D721Med (cell line): ENCODE results near the gene BAG5.
"Not testable (repeated sequence)": the region's sequence is repeated elsewhere in the genome, so short reads cannot be mapped to it uniquely, and the experiment has no call there.

Experiments
- DNase-seq: peaks from one replicate; pipeline ENCODE4 v3.0.0; 2011; ENCODE audit warnings: low spot score; ENCODE audit not compliant: insufficient read length
- FAIRE-seq: peaks from 2 replicates; lab custom pipeline; 2011; peaks lifted over from hg19 to GRCh38; lab: Jason Lieb, UNC
- CTCF ChIP-seq: IDR thresholded peaks from 2 replicates; pipeline ENCODE4 v1.5.1; 2012; ENCODE audit warnings: mild to moderate bottlenecking, control low read depth; ENCODE audit not compliant: insufficient read depth; ENCODE audit errors: missing control alignments

BAG5 gene

GRCh38 chr14:103528587-103529382 is 33.7 kb downstream of the BAG5 start, which contains the start of gene TRMT61A:
TSS of gene TRMT61A (plus strand) at chr14:103529196. CDS start at chr14:103529979, 783 bp downstream.
- no peak for TF ChIP-seq CTCF
- FAIRE-seq (no peak), DNase-seq (peak; percentile 100)

- peak; percentile 74 for DNase-seq
- TF ChIP-seq CTCF = no peak
- no peak for FAIRE-seq
These were observed 34.3 kb downstream of the BAG5 start for GRCh38 chr14:103528146-103528586.

DNA sequence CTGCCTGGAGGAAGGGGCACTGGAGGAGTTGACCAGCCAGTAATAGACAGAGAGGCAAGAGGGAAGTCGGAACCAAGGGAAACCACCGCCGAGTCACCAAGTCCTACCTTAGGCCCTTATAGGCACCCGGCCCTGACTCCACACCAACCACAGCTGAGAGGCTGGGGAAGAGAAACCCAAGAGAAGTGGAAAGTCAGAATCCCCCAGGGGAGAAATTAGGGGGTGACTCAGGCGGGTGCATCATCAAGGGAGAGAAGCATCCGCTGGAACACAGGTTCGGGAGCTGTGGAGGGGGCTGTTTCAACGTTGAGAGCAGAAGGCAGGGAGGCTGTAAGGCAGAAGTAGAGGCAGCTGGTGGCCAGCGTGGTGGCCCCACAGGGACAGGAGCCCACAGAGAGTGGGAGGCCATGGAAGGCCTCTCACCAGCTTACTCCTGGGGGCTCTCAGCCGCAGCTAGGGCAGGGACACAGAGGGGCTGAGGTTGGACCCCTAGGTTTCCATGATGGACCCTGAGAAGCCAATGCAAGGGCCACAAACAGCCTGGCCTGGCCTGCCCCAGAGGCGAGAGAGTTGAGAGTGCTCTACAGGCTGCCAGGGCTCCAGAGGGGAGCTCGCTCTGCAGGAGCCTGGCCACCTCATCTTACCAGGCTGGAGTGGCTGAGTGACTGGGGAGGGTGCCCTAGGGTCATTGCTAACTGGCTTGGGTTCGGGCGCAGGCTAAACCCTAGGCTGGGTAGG is 34.9 kb downstream of the BAG5 start:
- no peak for FAIRE-seq
- no peak for TF ChIP-seq CTCF
- DNase-seq = no peak

GRCh38 chr14:103526914-103527248 is 35.6 kb downstream of the BAG5 start:
- DNase-seq = no peak
- TF ChIP-seq CTCF = no peak
- no peak for FAIRE-seq

DNA sequence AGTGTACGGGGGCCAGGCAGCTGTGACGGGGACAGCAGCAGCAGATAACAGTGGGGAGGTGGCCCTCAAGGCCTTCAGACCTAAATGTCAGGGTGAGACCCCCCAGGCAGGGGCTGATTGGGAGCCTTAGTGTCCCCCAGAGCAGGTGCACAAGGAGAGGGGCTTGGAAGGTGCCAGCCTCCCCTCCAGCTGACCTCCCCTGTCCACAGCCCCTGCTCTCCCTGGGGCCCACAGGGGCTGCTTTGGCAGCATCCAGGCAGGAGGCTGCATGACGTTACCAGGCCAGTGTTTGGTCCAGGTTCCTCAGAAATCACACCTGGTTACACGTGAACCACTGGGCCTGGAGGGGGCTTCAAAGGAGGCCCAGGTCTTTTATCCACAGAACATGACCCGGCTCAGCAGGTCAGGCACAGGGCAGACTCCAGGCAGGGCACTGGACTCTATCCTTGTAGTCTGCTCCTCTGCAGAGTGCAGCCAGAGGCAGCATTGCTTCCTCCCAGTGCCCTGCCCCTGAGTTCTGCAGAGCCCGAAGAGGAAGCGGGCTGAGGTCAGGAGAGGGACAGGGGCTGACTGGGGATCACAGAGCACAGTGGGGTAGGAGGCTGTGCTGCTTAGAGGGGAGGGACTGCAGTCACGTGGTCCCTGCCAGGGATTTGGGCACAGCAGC is 36.1 kb downstream of the BAG5 start:
- FAIRE-seq = no peak

DNA sequence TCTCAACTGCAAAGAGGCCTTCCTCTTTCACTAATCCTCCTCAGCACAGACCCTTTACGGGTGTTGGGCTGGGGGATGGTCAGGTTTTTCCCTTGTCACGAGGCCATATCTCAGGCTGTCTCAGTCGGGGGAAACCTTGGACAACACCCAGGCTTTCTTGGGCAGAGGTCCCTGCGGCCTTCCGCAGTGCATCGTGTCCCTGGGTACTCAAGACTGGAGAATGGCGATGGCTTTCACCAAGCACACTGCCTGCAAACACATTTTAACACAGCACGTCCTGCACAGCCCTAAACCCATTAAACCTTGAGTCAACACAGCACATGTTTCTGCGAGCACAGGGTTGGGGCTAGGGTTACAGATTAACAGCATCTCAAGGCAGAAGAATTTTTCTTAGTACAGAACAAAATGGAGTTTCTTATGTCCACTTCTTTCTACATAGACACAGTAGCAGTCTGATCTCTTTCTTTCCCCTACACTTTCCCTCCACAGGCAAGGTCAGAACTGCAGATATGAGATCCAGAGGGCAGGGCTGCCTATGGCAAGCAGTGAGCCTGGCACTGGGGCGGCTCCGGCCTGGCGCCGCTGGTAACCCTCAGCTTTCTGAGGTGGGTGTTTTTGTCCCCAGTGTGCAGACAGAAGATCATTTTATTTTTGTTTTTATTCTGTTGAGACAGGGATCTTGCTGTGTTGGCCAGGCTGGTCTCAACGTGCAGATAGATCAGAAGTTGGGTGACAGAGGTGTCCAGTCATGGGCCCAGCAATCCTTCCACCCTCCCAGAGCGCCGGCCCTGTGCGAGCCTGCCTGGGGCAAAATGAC is 36.8 kb downstream of the BAG5 start:
- FAIRE-seq, DNase-seq: not testable (repeated sequence)

More for the DNA sequence above, 36.1 kb downstream of the BAG5 start:
- no peak for TF ChIP-seq CTCF
- no peak for DNase-seq
